Spleen (tissue), 11 donors: ENCODE data around the gene CDC42BPA. TPM values are rescaled to one million over a fixed set of nuclear protein-coding genes. Genes with fewer than 3 reads are reported as not detected.

Source experiments
- DNase-seq: peaks from one replicate; pipeline ENCODE4 v3.0.0-alpha.2; 2020
- H3K27ac ChIP-seq, 8 donors: fragments of 200-600 bp; sonication (generic) in 7 of 8; 1 replicate in 4 of 8; 2 replicates in 4 of 8; pipeline versions ENCODE4 v1.5.0 to v1.8.0; 2016 to 2021; ENCODE audit warnings: inconsistent platforms in 4 of 8, mild to moderate bottlenecking in 4 of 8, moderate library complexity in 1 of 8
- H3K27me3 ChIP-seq, 7 donors: fragments of 200-600 bp; sonication (generic) in 6 of 7; replicated peaks in 1 of 7; 1 replicate in 4 of 7; 2 replicates in 3 of 7; pipeline versions ENCODE4 v1.5.0 to v1.8.0; 2016 to 2021; ENCODE audit warnings: inconsistent platforms in 3 of 7, mild to moderate bottlenecking in 1 of 7
- H3K36me3 ChIP-seq, 6 donors: fragments of 200-600 bp; sonication (generic) in 5 of 6; 1 replicate in 4 of 6; 2 replicates in 2 of 6; pipeline versions ENCODE4 v1.5.0 to v1.8.0; 2016 to 2021; ENCODE audit warnings: inconsistent platforms in 2 of 6
- H3K4me1 ChIP-seq, 6 donors: fragments of 200-600 bp; sonication (generic) in 5 of 6; 1 replicate in 3 of 6; 2 replicates in 3 of 6; pipeline versions ENCODE4 v1.5.0 to v1.8.0; 2016 to 2021; ENCODE audit warnings: inconsistent platforms in 3 of 6
- H3K4me3 ChIP-seq, 8 donors: fragments of 200-600 bp; sonication (generic) in 7 of 8; 1 replicate in 4 of 8; 2 replicates in 4 of 8; pipeline versions ENCODE4 v1.5.0 to v1.8.0; 2016 to 2021; ENCODE audit warnings: inconsistent platforms in 4 of 8, mild to moderate bottlenecking in 4 of 8, moderate library complexity in 2 of 8
- H3K9me3 ChIP-seq, 8 donors: fragments of 200-600 bp; sonication (generic) in 7 of 8; 1 replicate in 4 of 8; 2 replicates in 4 of 8; pipeline versions ENCODE4 v1.5.0 to v1.8.0; 2016 to 2021; ENCODE audit warnings: inconsistent platforms in 4 of 8
- POLR2A ChIP-seq, 3 donors: fragments of 450-650 bp; IDR thresholded peaks; one replicate each; pipeline ENCODE4 v1.5.1; 2017; ENCODE audit warnings: antibody characterized with exemption in 3 of 3, mild to moderate bottlenecking in 1 of 3
- POLR2AphosphoS5 ChIP-seq, 3 donors: sonication (generic); formaldehyde crosslinking; IDR thresholded peaks; one replicate each; pipeline ENCODE4 v1.5.1; 2017; ENCODE audit warnings: antibody characterized with exemption in 3 of 3
- WGBS, 5 donors: extraction: QIAGEN DNeasy Blood & Tissue Kit in 3 of 5; methylation state at CpG; one replicate each; pipeline versions ENCODE4 v1.1.5 to v1.1.7; 2013 to 2018; 5-methylcytosine and 5-hydroxymethylcytosine counted together
- intact Hi-C: fragments of 100-400 bp; cut with DNase I; formaldehyde crosslinking; loops from one replicate; pipeline ENCODE4 v1.15.0; 2023; ENCODE audit warnings: low total_unique reads
- polyA plus RNA-seq, 3 donors: library from polyadenylated mRNA; stranded (reverse); fragments of 200-250 nt; gene quantifications; one replicate each; pipeline ENCODE4 v1.2.1, GENCODE V29; 2013
- total RNA-seq, 7 donors: library from RNA; depleted of rRNA in 3 of 7; stranded (reverse); fragments of >200 nt in 3 of 7; fragmentation: NEBNext Ultra II Directional in 4 of 7; extraction: Animal tissue kit (Norgen Biotek cat#: 25700) in 4 of 7; gene quantifications; one replicate each; pipeline versions ENCODE4 v1.1.0 to v1.2.1, GENCODE V29; 2016 to 2021
- TF ChIP-seq, protein P1 (sequence below), 11 experiments: fragments of 200-600 bp in 7 of 11; fragments of 450-650 bp in 4 of 11; sonication (generic) in 4 of 11; IDR thresholded peaks in 8 of 11; conservative IDR thresholded peaks in 3 of 11; 1 replicate in 7 of 11; 2 replicates in 4 of 11; pipeline versions ENCODE4 v1.4.0 to v1.8.0; 2016 to 2021; ENCODE audit warnings: antibody characterized with exemption in 11 of 11, inconsistent platforms in 4 of 11, mild to moderate bottlenecking in 1 of 11
- donor health status: healthy with polysubstance abuse.
- donor health status: DM: no; HTN: no; CAD: no; lungs with moderate emphysema.
- donor health status: DM: no; HTN: no; CAD: no.
- donor health status: Bipolar disorder and iron deficiency.
- donor health status: healthy.
- donor health status: DM: no; HTN: no; CAD: no.
- donor health status: DM: yes; HTN: yes; CAD: no.

CDC42BPA gene
- total and polyA plus RNA-seq, 10 donors = 1.1 to 36.4 (median 27.6) TPM

DNA sequence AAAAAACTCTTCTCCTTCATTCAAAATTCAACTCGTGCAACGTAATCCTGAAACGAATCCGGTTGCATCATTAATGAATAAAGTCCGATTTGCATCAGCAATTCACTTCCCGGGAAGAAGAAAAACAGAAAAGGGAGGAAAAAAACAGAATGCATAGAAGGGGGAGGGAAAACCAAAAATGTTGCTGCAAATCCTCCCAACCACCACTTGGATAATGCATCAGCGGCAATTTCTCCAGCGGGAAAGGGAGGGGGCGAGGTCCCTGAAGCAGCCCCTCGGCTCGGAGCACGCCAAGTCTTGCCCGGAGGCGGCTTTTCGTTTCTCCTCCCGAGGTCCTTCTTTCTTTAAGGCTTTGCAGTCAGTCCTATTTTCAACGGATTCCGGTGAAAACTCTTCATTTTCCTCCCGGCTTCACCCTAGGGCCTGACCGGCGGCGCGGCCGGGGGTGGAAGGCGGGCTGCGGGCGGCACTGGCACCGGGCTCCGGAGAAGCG is 723 bp downstream of the CDC42BPA start:
- Histone ChIP-seq H3K36me3 (no peaks in the 10 kb centered on the region), H3K27me3 (peaks cover 0 to 61% (median 23%) of the 10 kb centered on the region in 7 donors), H3K27ac (peak overlapping the region; percentile 82 to 93 (median 92)), H3K4me1 (peaks cover 0 to 29% (median 16%) of the 10 kb centered on the region in 6 donors), H3K9me3 (no peaks in the 10 kb centered on the region), H3K4me3 (peak overlapping the region; percentile 50 to 83 (median 63))
- DNase-seq = no peak
- TF ChIP-seq, protein P1, sequence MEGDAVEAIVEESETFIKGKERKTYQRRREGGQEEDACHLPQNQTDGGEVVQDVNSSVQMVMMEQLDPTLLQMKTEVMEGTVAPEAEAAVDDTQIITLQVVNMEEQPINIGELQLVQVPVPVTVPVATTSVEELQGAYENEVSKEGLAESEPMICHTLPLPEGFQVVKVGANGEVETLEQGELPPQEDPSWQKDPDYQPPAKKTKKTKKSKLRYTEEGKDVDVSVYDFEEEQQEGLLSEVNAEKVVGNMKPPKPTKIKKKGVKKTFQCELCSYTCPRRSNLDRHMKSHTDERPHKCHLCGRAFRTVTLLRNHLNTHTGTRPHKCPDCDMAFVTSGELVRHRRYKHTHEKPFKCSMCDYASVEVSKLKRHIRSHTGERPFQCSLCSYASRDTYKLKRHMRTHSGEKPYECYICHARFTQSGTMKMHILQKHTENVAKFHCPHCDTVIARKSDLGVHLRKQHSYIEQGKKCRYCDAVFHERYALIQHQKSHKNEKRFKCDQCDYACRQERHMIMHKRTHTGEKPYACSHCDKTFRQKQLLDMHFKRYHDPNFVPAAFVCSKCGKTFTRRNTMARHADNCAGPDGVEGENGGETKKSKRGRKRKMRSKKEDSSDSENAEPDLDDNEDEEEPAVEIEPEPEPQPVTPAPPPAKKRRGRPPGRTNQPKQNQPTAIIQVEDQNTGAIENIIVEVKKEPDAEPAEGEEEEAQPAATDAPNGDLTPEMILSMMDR (IDR thresholded peaks at IDR 0.05 in 8 of 11, conservative IDR thresholded peaks at IDR 0.05 in 3 of 11) = peak in 2 of 11 experiments; percentile 18 to 26
- no peak for TF ChIP-seq POLR2AphosphoS5 (IDR thresholded peaks at IDR 0.05)
- intact Hi-C loops = no loop called here
- 1 to 10% (median 1%) methylated on average over 30 of the region's 30 CpGs for WGBS, 5 donors

DNA sequence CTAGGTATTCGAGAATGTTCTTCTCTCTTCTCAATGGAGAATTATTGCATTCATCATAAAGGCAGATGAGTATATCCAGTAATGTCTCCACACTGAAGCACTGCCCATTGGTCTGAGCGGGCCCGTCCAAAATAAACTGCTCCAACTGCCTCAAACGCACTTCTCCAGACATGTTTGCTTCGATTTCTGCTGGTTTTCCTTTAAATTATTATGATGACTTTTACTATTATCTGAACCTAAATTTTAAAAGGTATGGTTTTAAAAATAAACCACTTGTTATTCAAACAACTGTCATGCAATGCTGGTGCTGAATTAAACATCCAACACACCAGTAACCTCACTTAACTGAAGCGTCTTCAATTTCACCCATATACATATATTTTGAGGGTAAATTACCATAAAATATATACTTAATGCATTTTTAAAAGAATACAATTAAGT is 1.3 kb downstream of the CDC42BPA start:
- intact Hi-C loops = no loop called here
- Histone ChIP-seq H3K36me3 (no peaks in the 10 kb centered on the region), H3K27ac (peak overlapping the region in 6 of 8 donors; percentile 19 to 93 (median 90)), H3K9me3 (no peaks in the 10 kb centered on the region), H3K4me3 (peak overlapping the region; percentile 50 to 83 (median 63)), H3K27me3 (peaks cover 0 to 58% (median 23%) of the 10 kb centered on the region in 7 donors), H3K4me1 (peaks cover 0 to 29% (median 16%) of the 10 kb centered on the region in 6 donors)
- 33 to 41% (median 37%) methylated on average over 6 of the region's 6 CpGs for WGBS, 5 donors
- DNase-seq = no peak
- TF ChIP-seq, protein P1 (IDR thresholded peaks at IDR 0.05 in 8 of 11, conservative IDR thresholded peaks at IDR 0.05 in 3 of 11) = no peak
- TF ChIP-seq POLR2A (IDR thresholded peaks at IDR 0.05) (no peak), POLR2AphosphoS5 (IDR thresholded peaks at IDR 0.05) (no peak)

- DNase-seq = no peak
- H3K27ac ChIP-seq = peak overlapping the region in 5 of 8 donors; percentile 19 to 93 (median 88)
- no peaks in the 10 kb centered on the region for H3K36me3 ChIP-seq
- TF ChIP-seq, protein P1 (IDR thresholded peaks at IDR 0.05 in 8 of 11, conservative IDR thresholded peaks at IDR 0.05 in 3 of 11) = no peak
- TF ChIP-seq POLR2AphosphoS5 (IDR thresholded peaks at IDR 0.05) (no peak), POLR2A (IDR thresholded peaks at IDR 0.05) (no peak)
- H3K4me3 ChIP-seq = peak overlapping the region; percentile 50 to 83 (median 63)
- H3K27me3 ChIP-seq = peaks cover 0 to 58% (median 23%) of the 10 kb centered on the region in 7 donors
- peaks cover 0 to 29% (median 16%) of the 10 kb centered on the region in 6 donors for H3K4me1 ChIP-seq
- no peaks in the 10 kb centered on the region for H3K9me3 ChIP-seq
- intact Hi-C loops = no loop called here
Measured at GRCh38 chr1:227316456-227316855, 1.8 kb downstream of the CDC42BPA start.

- 41 to 62% (median 43%) methylated on average over 7 of the region's 7 CpGs for WGBS, 5 donors
- intact Hi-C loops = no loop called here
- no peak for DNase-seq
- H3K4me3 ChIP-seq = peak overlapping the region; percentile 50 to 83 (median 63)
- H3K4me1 ChIP-seq = peaks cover 0 to 29% (median 16%) of the 10 kb centered on the region in 6 donors
- H3K27ac ChIP-seq = peak overlapping the region in 4 of 8 donors; percentile 25 to 93 (median 90)
- TF ChIP-seq, protein P1 (IDR thresholded peaks at IDR 0.05 in 8 of 11, conservative IDR thresholded peaks at IDR 0.05 in 3 of 11) = no peak
- no peak for TF ChIP-seq POLR2A (IDR thresholded peaks at IDR 0.05)
- no peak for TF ChIP-seq POLR2AphosphoS5 (IDR thresholded peaks at IDR 0.05)
- H3K9me3 ChIP-seq = no peaks in the 10 kb centered on the region
- no peaks in the 10 kb centered on the region for H3K36me3 ChIP-seq
- peaks cover 0 to 57% (median 23%) of the 10 kb centered on the region in 7 donors for H3K27me3 ChIP-seq
Measured at GRCh38 chr1:227315629-227316346, 2.5 kb downstream of the CDC42BPA start.
